ENCODE results near the gene CAP1. TPM values are rescaled to one million over a fixed set of nuclear protein-coding genes. Genes with fewer than 3 reads are reported as not detected.

CAP1 gene, protein sequence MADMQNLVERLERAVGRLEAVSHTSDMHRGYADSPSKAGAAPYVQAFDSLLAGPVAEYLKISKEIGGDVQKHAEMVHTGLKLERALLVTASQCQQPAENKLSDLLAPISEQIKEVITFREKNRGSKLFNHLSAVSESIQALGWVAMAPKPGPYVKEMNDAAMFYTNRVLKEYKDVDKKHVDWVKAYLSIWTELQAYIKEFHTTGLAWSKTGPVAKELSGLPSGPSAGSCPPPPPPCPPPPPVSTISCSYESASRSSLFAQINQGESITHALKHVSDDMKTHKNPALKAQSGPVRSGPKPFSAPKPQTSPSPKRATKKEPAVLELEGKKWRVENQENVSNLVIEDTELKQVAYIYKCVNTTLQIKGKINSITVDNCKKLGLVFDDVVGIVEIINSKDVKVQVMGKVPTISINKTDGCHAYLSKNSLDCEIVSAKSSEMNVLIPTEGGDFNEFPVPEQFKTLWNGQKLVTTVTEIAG
- 415 and 427 TPM in 2 replicates for total RNA-seq
- 187 and 191 TPM in 2 replicates for polyA plus RNA-seq
- polyA plus RNA-seq (2011; cell fraction: cytosol; rRNA removed): 229 and 245 TPM in 2 replicates
- 169 and 215 TPM in 2 replicates for polyA plus RNA-seq (2011; cell fraction: nucleus; rRNA removed)
- 240 and 383 TPM in 2 replicates for polyA plus RNA-seq (2012)
- 260 and 283 TPM in 2 replicates for polyA minus RNA-seq
- 65.5 TPM for polyA minus RNA-seq (2011; cell fraction: cytosol; rRNA and poly(A)+ RNA removed)
- 82.5 and 108 TPM in 2 replicates for polyA minus RNA-seq (2011; cell fraction: nucleus; rRNA and poly(A)+ RNA removed)
- percentile 90 among the genes with signal in this experiment for Bru-seq, nascent RNA
- percentile 97 among the genes with signal in this experiment for BruChase-seq, experiment 1, labeled RNA remaining after a 6-hour chase
- BruChase-seq, experiment 2, labeled RNA remaining after a 2-hour chase: percentile 90 among the genes with signal in this experiment
- long read RNA-seq, transcript CAP1-201 (13 exons, 2,592 nt): minor isoform, 30 of 985 reads
- long read RNA-seq, transcript CAP1-202 (13 exons, 1,496 nt): minor isoform, 160 of 985 reads
- long read RNA-seq, transcript CAP1-203 (13 exons, 3,105 nt): minor isoform, 172 of 985 reads
- long read RNA-seq, transcript CAP1-206 (13 exons, 2,217 nt): major isoform, 356 of 985 reads
- long read RNA-seq, partial matches to known transcripts: 57 of 985 reads
- long read RNA-seq, other reads (novel, unspliced or antisense): 188 of 985 reads

DNA sequence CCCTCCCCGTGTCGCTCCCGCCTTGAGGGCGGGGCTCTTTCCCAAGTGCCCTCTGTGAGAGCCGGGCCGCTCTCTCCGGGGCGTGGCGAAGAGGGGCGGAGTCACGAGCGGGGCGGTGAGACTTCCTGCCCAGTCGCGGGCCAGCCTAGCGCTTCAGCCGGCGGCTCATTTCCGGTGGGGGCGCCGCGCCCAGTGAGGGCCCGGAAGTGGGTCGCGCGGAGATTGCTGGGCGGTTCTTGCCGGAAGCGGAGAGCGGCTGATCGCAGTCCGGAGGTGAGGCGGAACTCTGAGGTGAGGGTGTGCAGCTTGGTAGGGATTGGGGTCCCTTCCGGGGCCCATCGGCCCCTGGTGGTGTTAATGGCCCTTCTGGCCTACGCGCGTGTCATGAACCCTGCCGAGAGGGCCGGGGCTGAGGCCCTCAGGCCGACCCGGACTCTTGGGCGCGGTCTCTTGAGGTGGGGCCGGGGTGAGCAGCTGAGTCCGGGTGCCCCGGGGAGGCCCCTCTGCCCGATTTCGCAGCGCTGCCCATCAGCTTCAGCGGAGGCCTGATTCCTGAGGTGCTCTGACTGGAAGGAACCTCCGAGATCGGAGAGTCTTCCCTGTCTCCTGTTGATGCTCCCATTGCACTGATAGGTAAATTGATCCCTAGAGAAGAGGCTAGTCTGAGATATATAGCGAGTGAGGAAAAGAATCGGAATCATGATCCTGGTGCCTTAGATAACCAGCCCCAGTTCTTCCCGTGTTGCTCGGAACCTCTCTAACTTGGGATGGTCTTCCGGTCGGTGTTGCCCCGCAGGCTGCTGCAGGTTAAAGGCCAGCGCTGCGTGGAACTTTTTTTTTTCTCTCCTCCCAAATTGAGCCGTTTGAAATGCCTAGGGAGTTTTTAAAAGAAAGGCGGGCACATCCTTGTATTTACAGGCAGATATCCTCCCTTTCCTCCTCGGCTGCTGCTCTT lies at the start of gene CAP1:
Gene CAP1 (plus strand): TSS at position 219 of the 955 bp plus-strand sequence. CDS start 18,618 bp downstream, outside the sequence.
- Histone ChIP-seq H3K4me2 (ENCODE audit: insufficient read depth, low read length) (peak within 1 kb of the TSS; percentile 99), H3K9me3 (replicated peaks; ENCODE audit: control insufficient read depth, insufficient read depth, low read length) (no peaks in the 10 kb centered on the region), H4K20me1 (replicated peaks; ENCODE audit: control insufficient read depth, extremely low read depth, insufficient read depth, low read length) (peaks cover 5% of the 10 kb centered on the region), H3K36me3 (ENCODE audit: control insufficient read depth in 2 of 2, extremely low read depth in 1 of 2, insufficient read depth in 2 of 2, low read length in 2 of 2) (no peaks in the 10 kb centered on the region), H3K79me2 (ENCODE audit: control insufficient read depth, insufficient read depth, low read length) (peaks cover 52% of the 10 kb centered on the region), H3K4me1 (ENCODE audit: control insufficient read depth, extremely low read depth, insufficient read depth, low read length) (peaks cover 39% of the 10 kb centered on the region), H3K27me3 (ENCODE audit: control insufficient read depth in 2 of 2, insufficient read depth in 2 of 2, low read length in 2 of 2) (no peaks in the 10 kb centered on the region), H3K9me1 (replicated peaks; ENCODE audit: control insufficient read depth, extremely low read depth, insufficient read depth, low read length) (no peaks in the 10 kb centered on the region), H3K4me3 (replicated peaks in 1 of 3; ENCODE audit: insufficient read depth in 1 of 3, low read depth in 1 of 3, low read length in 3 of 3) (peak within 1 kb of the TSS; percentile 76 to 92 (median 90)), H2AFZ (ENCODE audit: low read depth, low read length) (peak within 1 kb of the TSS; percentile 66), H3K9ac (replicated peaks; ENCODE audit: extremely low read depth, insufficient read depth, low read length) (peak within 1 kb of the TSS; percentile 89), H3K27ac (ENCODE audit: insufficient read depth, low read depth, low read length) (peak within 1 kb of the TSS; percentile 83)
- TSS peak; percentile 76 for BruUV-seq (replicated peaks)
- ChIA-PET POLR2A (interaction anchor here (0.6 kb wide), 1 partner anchor 27 kb away, joined by 4 read pairs; no protein-coding TSS in a partner anchor), CTCF (interaction anchor here (1.1 to 1.8 kb wide), 5 partner anchors 16 to 121 kb away, joined by 3 to 9 read pairs (median 4); no protein-coding TSS in a partner anchor)
- intact Hi-C loops (cut with micrococcal nuclease) (loop anchor here (1.0 to 5.0 kb wide), 3 partner anchors 19 to 217 kb away; partner anchors contain the start of gene ZMPSTE24), dilution Hi-C loops (cut with MboI; ENCODE audit: extremely low pct_ligation_motif_present, low sequenced_read_pairs) (no loop called here)
- FAIRE-seq (peak; percentile 90), DNase-seq (ENCODE audit: low read depth, low spot score) (peak; percentile 97)
- peak; percentile 34 for TF ChIP-seq POLR2AphosphoS5 (IDR thresholded peaks at IDR 0.05; ENCODE audit: insufficient read depth, low read depth, low read length)
- peak; percentile 8 for TF ChIP-seq GATA2 (IDR thresholded peaks at IDR 0.05; ENCODE audit: insufficient read depth, insufficient read length, low read depth, low read length)
- peak; percentile 83 for TF ChIP-seq POLR2A (IDR thresholded peaks at IDR 0.05; ENCODE audit: low read depth, low read length)
- no peak for TF ChIP-seq EZH2 (IDR thresholded peaks at IDR 0.05; ENCODE audit: borderline replicate concordance, low read depth, low read length, severe bottlenecking)
- TF ChIP-seq FOS (IDR thresholded peaks at IDR 0.05; ENCODE audit: borderline replicate concordance, insufficient read depth, low read length): peak; percentile 30
- no peak for TF ChIP-seq MYC (IDR thresholded peaks at IDR 0.05; ENCODE audit: low read depth, low read length)
- TF ChIP-seq, protein P1, sequence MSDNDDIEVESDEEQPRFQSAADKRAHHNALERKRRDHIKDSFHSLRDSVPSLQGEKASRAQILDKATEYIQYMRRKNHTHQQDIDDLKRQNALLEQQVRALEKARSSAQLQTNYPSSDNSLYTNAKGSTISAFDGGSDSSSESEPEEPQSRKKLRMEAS (IDR thresholded peaks at IDR 0.05; ENCODE audit: insufficient read depth, insufficient read length): peak; percentile 43
